Left cardiac atrium (tissue), 4 donors: ENCODE data around the gene CA10. TPM values are rescaled to one million over a fixed set of nuclear protein-coding genes. Genes with fewer than 3 reads are reported as not detected.

Experiments used
- ATAC-seq, 2 donors: fragments of 200-7000 bp; cut with Tn5 transposase; one replicate each; pipeline ENCODE4 v1.9.1; 2020; ENCODE audit warnings: mild to moderate bottlenecking in 2 of 2, moderate library complexity in 2 of 2
- DNase-seq: peaks from one replicate; pipeline ENCODE4 v3.0.0-alpha.2; 2020
- intact Hi-C, 2 donors: fragments of 100-400 bp; cut with DNase I; formaldehyde crosslinking; loops; one replicate each; pipeline versions ENCODE4 v1.14.1 to v1.15.1; 2022 to 2023
- total RNA-seq, 2 donors: library from RNA; stranded (reverse); fragmentation: NEBNext Ultra II Directional; extraction: Animal tissue kit (Norgen Biotek cat#: 25700); gene quantifications; one replicate each; pipeline ENCODE4 v1.2.1, GENCODE V29; 2021
- donor health status: DM: no; HTN: yes; CAD: no.
- donor health status: DM: no; HTN: yes; CAD: no; lungs with severe emphysema.
- donor health status: DM: yes; HTN: yes; CAD: no.
- donor health status: Dilated cardiomyopathy.

Gene CA10
- total RNA-seq, 2 donors from 2014 or later = not detected

DNA sequence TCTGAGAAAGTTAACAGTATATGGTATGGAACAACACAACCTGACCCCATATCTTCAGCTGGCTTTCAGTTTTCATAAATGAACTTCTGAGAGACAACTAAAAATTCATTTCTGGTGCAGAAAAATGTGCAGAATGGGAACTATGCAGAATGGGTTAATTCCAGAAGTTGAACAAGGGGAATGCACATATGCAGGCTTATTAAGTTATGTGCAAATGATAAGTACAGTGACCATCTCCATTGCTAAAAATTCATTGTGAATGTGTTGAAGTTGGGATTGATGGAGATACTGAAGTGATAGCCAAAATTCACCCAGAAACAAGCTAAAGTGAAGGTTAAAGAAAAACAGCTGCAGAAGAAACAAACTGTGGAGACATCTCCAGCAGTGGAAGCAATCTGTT, 315.8 kb downstream of the CA10 start:
- ATAC-seq (no peak), DNase-seq (no peak)
- intact Hi-C loops = no loop called here

DNA sequence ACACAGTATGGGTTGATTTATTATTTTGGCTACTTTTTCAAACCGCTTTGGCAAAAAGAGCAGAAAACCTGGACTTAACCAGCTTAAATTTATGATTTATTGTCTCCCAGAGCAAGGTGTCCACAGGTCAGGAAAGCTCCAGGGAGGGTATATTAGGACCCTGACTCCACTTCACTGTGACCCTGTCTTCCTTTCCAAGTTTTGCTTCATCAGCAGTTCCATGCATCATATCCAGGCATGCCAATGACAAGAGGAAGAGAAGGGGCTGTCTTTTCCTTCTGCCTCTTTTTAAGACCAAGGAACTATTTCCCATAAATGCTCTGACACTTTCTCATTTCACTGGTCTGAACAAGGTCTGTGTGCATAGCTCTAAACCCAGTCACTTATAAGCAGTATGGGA, 316.8 kb downstream of the CA10 start:
- intact Hi-C loops = no loop called here
- DNase-seq (no peak), ATAC-seq (no peak)

DNA sequence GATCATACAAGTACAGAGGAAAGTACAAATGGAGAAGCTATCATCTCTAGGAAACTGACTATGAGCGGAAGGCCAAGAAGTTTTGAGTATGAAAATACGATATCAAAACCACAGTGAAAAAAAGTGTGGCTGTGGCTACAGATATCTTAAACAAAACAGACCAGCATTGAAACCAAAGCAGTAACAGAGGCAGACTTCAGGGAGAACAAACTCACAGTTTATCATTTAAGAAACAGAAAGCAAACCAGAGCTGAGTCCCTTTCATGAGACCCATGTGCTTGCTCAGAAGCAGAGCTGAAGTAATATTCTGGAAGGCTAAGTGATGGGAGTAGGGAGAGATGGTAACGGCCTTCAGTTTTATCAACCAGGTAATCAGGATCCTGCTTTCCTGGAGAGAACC, 317.8 kb downstream of the CA10 start:
- no peak for ATAC-seq
- DNase-seq = no peak
- intact Hi-C loops = no loop called here

DNA sequence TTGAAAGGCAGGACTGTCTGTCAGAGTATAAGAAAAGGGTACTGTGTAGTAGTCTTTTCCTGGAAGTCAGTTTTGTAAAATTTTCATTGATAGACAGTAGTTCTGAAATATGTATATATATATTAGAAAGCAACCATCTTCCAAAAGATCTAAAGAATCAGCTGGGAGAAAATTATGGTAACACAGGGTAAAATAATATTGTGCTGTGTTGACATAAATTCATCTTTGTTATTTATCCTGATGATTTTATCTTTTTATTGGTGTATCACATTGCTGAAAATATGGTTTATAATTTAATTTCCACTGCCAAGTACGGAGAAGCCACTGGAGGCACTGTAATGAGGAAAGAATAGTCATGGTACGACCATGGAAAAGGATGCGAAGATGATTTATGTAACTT, 324.9 kb downstream of the CA10 start:
- intact Hi-C loops = no loop called here
- DNase-seq (no peak), ATAC-seq (no peak)

DNA sequence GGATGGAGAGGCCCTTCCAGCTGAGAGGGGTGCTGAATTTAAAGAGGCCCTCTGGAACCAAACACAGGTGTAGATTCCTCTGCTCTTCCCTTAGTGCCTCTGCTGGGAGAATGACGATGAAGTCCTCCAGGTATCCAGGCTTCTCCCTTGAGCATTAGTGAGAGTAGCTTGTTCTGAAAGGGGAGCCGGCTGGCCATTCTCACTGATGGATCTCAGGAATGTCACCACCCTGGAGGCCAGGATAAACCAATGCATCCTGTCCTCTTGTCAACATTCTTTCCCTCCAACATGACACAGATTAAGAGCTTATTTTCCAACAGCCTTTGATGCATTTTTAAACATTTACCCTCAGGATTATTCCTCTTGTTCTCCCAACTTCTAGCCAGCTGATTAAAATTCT, 325.5 kb downstream of the CA10 start:
- no peak for ATAC-seq
- intact Hi-C loops = no loop called here

DNA sequence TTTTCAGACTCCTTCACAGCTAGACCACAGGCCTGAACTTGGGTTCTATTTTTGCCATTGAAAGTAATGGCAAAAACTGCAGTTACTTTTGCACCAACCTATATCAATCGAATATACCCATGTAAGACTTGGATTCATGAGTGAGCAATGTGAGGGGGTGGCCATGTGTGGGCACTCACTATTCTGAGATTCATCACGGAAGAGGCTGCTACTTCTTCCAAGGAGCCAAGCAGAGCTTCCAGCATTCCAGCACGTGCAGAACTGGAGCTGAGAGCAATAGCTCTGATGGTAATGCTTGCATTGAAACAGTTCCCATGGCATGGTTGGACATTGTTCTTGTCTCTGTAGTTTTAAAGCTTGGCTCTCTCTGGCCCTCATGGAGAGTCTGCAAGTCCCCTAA, 327.6 kb downstream of the CA10 start:
- no peak for ATAC-seq
- no peak for DNase-seq
- intact Hi-C loops = no loop called here

More for the DNA sequence above, 325.5 kb downstream of the CA10 start:
- no peak for DNase-seq

DNA sequence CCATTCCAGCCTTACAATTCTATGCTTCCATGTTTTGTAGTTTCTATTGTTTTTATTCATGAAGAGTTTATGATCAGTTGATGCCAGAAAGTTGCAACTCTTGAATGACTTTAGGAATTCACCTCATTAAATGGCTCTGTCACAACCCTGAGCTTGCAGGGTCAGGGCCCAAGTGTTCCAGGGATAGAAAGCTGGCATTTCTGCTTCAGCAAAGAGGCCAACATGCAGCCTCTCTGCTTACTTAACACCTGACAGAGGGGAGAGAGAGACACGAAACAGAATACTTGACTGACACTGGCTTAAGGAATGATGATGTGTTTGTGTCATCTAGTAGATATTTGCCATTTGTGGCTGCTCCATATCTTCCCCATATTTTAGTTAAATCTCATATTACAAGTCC, 328.1 kb downstream of the CA10 start:
- ATAC-seq = no peak
- intact Hi-C loops = no loop called here
- DNase-seq = no peak

DNA sequence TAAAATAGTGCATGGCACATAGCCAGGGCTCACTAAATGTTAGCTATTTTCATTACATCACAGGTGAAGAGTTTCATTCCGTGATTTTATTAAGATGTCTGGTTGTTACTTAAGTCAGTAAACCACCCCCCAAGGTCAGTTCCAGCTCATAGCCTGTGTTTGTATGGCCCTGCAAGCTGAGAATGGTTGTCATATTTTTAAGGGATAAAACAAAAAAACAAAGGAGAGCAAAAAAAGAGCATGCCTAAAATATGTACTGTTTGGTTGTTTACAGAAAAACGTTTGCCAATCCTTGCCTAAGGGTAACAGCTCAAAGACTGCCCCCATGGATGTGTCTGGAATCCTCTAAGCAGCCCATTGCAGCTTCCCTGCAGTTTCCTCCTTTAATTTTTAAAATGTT, 329.6 kb downstream of the CA10 start:
- intact Hi-C loops = no loop called here
- no peak for DNase-seq
- no peak for ATAC-seq

DNA sequence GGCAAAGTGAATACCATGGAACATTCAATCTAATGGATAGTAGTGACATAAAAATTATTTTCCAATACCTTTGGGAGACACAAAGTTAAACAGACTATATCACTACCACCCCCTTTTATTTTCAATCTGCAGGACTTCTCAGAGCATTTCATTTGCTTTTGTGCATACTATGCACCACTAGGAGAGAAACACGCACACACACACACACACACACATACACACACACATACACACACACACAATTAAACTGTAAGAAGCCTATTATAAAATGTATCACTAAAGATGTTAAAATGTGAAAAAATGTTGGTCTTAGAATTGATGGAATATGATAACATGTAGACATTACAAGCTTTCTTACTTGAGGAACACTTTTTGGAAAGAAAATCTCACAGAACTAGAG, 331.4 kb downstream of the CA10 start:
- DNase-seq = no peak
- ATAC-seq = no peak
- intact Hi-C loops = no loop called here

DNA sequence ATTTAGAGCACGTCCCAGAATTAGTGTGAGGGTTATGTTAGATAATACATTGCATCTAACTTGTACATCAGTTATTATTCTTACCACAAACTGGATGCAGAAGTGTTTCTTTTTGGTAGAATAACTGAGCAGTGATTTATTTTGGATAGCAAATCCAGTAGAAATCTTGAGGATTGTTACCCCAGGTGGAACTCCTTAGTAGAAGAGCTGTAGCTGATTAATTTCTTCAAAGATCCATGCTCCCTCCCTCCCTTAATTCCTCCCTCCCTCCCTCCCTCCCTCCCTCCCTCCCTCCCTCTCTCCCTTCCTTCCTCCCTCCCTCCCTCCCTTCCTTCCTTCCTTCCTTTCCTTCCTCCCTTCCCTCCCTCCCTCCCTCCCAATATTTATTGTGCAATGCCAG, 337.7 kb downstream of the CA10 start:
- DNase-seq = no peak
- intact Hi-C loops = no loop called here
- ATAC-seq = no peak

DNA sequence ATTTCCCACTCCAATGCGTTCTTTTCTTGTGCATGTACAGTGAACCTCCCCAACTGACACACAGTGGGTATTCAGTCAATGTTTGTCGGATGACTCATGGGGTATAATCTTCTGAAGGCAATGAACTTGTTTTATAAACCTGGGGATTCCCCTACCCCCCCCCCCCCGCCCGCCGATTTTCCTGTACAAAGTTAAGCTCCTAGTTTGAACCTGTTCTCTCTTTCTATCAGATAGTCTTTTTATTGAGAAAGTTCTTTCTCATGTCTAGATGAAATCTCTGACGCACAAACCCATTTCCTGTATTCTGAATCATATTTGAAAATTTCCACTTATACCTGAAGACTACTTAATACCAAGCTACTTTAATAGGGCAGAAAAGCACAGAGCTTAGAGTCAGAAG, 338.3 kb downstream of the CA10 start:
- intact Hi-C loops = no loop called here

DNA sequence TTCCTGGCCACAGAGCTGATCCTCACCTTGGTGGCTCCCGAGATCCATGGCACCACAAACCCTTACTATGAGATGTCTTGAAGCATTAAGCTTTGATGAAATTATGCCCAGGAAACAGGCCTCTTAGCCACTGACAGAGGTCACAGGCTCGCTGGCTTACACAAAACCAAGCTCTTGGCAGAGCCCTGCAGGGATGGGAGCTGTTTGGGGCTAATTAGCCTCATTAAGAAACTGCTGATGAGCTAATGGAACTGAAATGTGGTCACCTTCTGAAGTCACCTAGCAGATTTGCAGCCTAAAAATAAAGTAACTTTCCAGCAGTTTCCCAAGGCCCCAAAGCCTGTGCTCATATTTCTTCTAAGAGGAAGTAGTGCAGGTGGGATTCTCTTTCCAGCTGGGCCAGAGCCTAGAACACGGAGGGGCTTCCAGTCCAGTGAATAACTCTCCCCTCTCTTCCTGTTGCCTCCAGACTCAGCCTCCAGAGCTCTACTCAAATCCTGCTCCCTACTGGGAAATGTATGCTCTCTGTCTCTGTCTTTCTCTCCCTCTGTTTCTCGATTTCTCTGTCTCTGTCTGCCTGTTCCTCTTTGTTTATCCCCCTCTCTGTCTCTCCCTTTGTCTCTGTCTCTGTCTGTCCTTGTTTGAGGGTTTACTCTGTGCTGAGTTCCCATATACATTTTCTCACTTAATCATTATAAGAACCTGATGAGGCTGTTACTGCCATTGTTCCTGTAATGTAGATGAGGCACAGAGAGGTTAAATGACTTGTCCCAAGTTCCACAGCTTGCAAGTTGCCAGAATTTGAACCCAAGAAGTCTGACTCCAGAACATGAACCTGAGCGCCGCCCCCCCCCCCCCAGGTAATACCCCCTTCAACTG, 338.9 kb downstream of the CA10 start:
- DNase-seq (no peak), ATAC-seq (no peak)
- intact Hi-C loops = no loop called here

More for the DNA sequence above, 338.3 kb downstream of the CA10 start:
- ATAC-seq (no peak), DNase-seq (no peak)

DNA sequence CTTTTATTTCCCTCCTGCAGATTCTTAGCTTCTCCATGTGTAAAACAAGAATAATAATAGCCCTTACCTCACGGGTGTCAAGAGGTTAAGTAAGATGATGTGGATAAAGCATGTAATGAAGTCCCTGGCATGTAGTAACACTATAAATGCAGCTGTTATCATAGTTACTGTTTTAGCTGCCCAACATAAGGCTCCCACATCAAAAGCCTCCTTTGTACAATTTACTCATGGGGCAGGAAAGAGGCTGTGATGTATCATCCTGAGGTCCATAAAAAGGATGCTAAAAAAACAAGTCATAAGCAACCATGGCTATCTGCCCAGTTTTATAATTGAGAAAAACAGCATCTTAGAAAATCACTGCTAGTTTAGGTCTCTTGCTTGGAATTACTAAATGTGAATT, 339.7 kb downstream of the CA10 start:
- no peak for ATAC-seq
- DNase-seq = no peak
- intact Hi-C loops = no loop called here

DNA sequence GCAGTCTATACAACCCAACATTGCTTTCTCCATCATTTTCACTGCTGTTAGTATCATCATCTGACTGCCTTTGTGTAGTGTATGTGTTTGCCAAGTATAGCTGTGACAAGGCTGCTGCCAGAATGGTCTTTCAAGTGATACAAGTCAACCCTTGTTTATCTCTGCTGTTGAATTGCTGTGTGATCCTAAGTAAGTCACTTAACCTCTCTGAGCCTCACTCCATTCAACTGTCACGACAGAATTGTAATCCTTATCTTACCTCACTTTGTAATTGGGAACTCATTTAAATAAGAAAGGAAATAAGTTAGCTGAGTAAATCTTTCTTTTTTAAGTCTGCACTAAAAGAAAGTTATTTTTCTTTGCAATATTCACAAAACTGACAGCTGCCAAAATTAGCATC, 340.6 kb downstream of the CA10 start:
- intact Hi-C loops = no loop called here
- ATAC-seq (no peak), DNase-seq (no peak)

DNA sequence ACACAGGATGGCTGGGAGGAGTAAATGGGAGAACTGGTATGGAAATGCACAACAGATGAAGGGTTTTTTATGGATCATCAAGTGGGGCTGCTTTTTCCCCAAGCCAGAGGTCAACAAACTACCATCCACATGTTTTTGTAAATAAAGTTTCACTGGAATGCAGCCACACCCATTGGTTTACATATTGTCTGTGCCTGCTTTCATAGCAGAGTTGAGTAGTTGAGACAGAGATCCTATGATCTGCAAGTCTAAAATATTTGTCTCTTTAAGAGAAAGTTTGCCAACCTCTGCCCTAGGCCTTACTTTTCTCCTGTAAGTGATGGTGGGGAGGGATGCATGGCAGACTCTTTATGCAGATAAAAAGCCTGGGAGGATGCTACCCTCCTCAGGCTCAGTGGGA, 341.4 kb downstream of the CA10 start:
- intact Hi-C loops = no loop called here
- DNase-seq = no peak
- no peak for ATAC-seq

DNA sequence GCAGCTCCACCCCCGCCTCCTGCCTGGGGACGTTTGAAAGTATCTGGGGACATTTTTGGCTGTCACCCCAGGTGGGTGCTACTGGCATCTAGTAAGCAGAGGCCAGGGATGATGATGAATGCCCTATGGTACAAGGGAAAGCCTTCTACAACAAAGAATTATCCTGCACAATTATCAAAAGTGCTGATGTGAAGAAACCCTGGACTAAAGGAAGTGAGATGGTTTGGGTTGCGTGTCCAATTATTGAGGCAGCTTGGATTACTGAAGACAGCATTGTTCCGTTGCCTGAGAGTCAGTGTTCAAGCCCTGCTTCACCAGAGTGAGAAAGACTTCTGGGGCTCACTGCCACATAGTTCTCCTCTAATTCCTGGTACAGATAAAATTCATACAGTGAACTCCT, 343.4 kb downstream of the CA10 start:
- DNase-seq (no peak), ATAC-seq (no peak)
- intact Hi-C loops = no loop called here

DNA sequence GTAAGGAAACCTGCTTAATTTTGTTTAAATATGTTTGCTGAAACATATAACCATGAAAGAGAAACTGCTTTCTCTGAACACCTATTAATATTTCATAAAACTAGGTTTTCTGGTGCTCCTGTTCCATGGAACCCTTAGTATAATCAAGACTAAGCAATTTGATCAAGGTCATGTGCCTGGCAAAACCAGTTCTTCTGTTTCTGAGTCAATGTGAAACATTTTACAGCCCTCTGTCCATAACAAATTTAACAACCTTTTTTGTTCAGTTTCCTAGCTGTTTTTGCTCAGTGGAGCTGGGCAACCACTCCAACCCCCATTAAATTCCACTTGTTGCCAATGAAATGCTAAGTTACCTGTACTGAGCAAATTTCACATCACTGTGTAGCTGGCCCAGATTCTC, 344.0 kb downstream of the CA10 start:
- intact Hi-C loops = no loop called here
- no peak for DNase-seq
- ATAC-seq = no peak

DNA sequence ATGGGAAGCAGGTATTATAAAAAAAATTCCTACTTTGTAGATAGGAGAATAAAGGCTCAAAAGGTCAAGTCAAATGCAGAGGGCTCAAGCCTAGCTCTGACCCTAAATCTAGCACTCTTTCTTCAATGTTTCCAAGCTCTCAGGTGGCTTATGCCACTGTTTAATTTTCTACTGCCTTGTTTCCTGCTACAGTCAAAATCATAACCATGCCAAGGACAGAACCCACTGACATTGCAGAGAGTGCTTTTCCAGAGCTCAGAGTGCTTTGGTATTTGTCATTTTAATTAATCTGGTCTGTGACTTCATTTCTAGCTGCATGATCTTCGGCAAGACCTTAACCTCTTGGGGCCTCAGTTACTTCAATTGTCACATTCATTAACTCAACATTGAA, 344.7 kb downstream of the CA10 start:
- DNase-seq (no peak), ATAC-seq (no peak)
- intact Hi-C loops = no loop called here

DNA sequence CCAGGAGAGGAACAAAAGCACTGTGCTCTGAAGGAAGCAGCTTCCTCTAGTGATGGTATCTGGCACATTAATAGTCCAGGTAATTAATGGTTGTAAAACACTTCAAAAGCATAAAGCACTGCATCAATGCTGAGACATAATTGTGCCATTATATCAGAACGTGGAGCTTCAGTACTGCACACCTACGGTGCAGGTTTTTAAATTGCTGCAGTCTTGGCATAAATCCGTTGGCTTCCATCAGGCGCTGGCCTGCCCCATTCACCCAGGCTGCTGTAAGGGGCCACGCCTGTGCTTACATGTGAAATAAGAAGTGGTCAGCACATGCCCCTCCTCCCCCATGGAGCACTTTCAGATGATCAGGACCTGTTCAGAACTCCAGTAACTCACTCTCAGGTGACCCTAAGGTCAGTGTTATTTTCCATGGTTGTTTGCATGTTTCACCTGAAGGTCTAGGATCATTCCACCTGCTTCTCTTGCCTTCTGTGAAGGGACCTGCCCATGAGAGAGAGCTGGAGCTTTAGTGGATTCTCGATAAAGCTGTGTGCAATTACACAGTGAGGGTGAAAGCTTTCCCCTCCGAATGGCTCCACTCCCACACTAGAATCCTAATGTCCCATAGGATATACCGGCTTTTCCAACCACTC, 345.3 kb downstream of the CA10 start:
- DNase-seq (no peak), ATAC-seq (no peak)
- intact Hi-C loops = no loop called here

DNA sequence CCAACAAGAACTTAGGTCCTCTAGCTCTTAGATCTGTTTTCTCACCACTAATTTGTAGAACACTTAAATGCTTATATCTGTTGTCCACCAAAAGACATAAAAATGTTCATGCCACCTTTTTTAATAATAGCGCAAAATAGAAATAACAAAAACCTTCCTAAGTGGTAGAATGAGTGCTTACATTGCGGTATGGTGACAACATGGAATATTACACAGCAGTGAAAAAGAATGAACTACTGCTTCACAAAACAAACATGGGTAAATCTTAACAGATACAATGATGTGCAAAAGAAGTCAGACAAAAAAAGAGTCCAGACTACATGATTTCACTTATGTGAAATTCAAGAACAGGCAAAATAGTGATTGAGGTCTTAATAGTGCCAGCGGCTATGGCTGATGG, 351.1 kb downstream of the CA10 start:
- DNase-seq (no peak), ATAC-seq (no peak)
- intact Hi-C loops = no loop called here

DNA sequence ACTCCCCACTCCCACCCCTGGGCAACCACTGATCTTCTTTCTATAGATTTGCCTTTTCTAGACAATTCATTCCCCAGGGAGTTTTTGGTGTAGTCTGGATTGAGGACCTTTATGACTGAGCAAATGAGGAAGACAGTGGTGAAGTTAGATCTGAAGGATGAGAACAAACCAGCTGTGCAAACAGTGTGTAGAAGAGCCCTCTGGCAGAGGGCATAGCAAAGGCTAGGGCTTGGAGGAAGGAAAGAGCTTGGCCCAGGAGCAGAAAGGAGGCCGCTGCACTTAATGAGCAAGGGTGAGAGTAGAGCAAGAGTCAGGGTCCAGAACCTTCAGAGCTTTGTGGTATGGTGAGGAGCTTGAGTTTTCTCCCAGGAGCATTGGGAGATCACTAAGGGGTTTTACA, 352.7 kb downstream of the CA10 start:
- ATAC-seq = no peak
- intact Hi-C loops = no loop called here
- no peak for DNase-seq
